OCI-LY7 (cell line): ENCODE data around the gene PFKP.

Source experiments
- EZH2phosphoT487 ChIP-seq: fragments of 200-600 bp; sonication (generic); IDR thresholded peaks from 2 replicates; pipeline ENCODE4 v1.6.1; 2018; ENCODE audit warnings: low read depth, borderline replicate concordance, mild to moderate bottlenecking, mixed run types, antibody characterized with exemption, low read length, moderate library complexity, mixed read lengths
- TF ChIP-seq, protein P1 (sequence below): fragments of 200-600 bp; sonication (generic); conservative IDR thresholded peaks from 2 replicates; pipeline ENCODE4 v1.5.1; 2014; ENCODE audit warnings: mild to moderate bottlenecking, antibody characterized with exemption, low read length, moderate library complexity, mixed read lengths

GRCh38 chr10:3137958-3138726 lies 70.8 kb downstream of the PFKP start:
- TF ChIP-seq, protein P1, sequence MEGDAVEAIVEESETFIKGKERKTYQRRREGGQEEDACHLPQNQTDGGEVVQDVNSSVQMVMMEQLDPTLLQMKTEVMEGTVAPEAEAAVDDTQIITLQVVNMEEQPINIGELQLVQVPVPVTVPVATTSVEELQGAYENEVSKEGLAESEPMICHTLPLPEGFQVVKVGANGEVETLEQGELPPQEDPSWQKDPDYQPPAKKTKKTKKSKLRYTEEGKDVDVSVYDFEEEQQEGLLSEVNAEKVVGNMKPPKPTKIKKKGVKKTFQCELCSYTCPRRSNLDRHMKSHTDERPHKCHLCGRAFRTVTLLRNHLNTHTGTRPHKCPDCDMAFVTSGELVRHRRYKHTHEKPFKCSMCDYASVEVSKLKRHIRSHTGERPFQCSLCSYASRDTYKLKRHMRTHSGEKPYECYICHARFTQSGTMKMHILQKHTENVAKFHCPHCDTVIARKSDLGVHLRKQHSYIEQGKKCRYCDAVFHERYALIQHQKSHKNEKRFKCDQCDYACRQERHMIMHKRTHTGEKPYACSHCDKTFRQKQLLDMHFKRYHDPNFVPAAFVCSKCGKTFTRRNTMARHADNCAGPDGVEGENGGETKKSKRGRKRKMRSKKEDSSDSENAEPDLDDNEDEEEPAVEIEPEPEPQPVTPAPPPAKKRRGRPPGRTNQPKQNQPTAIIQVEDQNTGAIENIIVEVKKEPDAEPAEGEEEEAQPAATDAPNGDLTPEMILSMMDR = no peak
- TF ChIP-seq EZH2phosphoT487 = no peak
